Kidney epithelial cell (primary cell): ENCODE measurements around the gene RTN4IP1. TPM values are rescaled to one million over a fixed set of nuclear protein-coding genes. Genes with fewer than 3 reads are reported as not detected.

Experiments
- DNase-seq: peaks from one replicate; pipeline ENCODE4 v3.0.0-alpha.2; 2010; ENCODE audit warnings: low read depth
- H3K27me3 ChIP-seq: 2 replicates; pipeline ENCODE4 v1.6.0; 2011; ENCODE audit warnings: low read length; ENCODE audit not compliant: control insufficient read depth, insufficient read depth
- H3K36me3 ChIP-seq: 2 replicates; pipeline ENCODE4 v1.5.1; 2011; ENCODE audit warnings: low read length; ENCODE audit not compliant: control insufficient read depth, insufficient read depth
- H3K4me3 ChIP-seq: 2 replicates; pipeline ENCODE4 v1.5.1; 2011; ENCODE audit warnings: low read depth, mild to moderate bottlenecking, control low read depth, low read length
- total RNA-seq: library from RNA; depleted of rRNA; stranded (reverse); fragments of >200 nt; gene quantifications from 2 replicates; pipeline ENCODE4 v1.2.3, GENCODE V29; 2015
- TF ChIP-seq, protein P1 (sequence below): IDR thresholded peaks from 2 replicates; pipeline ENCODE4 v1.5.1; 2011; ENCODE audit warnings: mild to moderate bottlenecking, moderate library complexity, low read length, control low read depth, inconsistent platforms; ENCODE audit not compliant: insufficient read depth, poor library complexity, severe bottlenecking

Gene RTN4IP1
- total RNA-seq, 1 donor from 2014 or later = 8.2 TPM

DNA sequence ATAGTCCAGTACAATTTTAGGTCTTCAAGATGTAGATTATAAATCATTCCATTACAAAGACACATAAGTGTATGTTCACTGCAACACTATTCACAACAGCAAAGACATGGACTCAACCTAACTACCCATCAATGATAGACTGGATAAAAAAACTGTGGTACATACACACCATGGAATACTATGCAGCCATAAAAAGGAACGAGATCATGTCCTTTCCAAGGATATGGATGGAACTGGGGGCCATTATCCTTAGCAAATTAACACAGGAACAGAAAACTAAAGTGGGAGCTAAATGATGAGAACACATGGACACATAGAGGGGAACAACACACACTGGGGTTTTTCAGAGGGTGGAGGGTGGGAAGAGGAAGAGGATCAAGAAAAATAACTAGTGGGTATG lies 6.3 kb downstream of the RTN4IP1 start:
- no peaks in the 10 kb centered on the region for H3K36me3 ChIP-seq
- TF ChIP-seq, protein P1, sequence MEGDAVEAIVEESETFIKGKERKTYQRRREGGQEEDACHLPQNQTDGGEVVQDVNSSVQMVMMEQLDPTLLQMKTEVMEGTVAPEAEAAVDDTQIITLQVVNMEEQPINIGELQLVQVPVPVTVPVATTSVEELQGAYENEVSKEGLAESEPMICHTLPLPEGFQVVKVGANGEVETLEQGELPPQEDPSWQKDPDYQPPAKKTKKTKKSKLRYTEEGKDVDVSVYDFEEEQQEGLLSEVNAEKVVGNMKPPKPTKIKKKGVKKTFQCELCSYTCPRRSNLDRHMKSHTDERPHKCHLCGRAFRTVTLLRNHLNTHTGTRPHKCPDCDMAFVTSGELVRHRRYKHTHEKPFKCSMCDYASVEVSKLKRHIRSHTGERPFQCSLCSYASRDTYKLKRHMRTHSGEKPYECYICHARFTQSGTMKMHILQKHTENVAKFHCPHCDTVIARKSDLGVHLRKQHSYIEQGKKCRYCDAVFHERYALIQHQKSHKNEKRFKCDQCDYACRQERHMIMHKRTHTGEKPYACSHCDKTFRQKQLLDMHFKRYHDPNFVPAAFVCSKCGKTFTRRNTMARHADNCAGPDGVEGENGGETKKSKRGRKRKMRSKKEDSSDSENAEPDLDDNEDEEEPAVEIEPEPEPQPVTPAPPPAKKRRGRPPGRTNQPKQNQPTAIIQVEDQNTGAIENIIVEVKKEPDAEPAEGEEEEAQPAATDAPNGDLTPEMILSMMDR = no peak
- H3K27me3 ChIP-seq = no peaks in the 10 kb centered on the region
- no peak overlapping the region for H3K4me3 ChIP-seq
- DNase-seq = no peak

DNA sequence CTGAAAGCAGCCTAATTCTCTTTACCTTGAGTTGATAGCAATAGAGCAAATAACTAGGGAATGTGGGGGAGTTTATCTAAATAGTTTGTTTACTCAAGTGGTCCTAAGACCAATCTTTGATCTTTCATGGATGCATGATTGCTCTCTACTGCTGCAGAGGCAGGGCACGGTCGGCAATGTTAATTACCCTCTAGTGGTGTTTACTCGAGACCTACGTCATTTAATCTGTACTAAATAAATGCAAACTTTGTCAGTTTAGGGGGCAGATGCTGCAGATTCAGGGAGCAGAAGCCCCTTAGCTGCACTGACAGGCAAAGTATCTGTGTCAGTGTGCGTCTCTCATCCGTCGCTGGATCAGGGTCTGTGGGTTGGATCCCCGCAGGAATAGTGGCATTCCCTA lies 6.9 kb downstream of the RTN4IP1 start:
- TF ChIP-seq, protein P1 = no peak
- no peak for DNase-seq
- Histone ChIP-seq H3K4me3 (no peak overlapping the region), H3K36me3 (no peaks in the 10 kb centered on the region), H3K27me3 (no peaks in the 10 kb centered on the region)

DNA sequence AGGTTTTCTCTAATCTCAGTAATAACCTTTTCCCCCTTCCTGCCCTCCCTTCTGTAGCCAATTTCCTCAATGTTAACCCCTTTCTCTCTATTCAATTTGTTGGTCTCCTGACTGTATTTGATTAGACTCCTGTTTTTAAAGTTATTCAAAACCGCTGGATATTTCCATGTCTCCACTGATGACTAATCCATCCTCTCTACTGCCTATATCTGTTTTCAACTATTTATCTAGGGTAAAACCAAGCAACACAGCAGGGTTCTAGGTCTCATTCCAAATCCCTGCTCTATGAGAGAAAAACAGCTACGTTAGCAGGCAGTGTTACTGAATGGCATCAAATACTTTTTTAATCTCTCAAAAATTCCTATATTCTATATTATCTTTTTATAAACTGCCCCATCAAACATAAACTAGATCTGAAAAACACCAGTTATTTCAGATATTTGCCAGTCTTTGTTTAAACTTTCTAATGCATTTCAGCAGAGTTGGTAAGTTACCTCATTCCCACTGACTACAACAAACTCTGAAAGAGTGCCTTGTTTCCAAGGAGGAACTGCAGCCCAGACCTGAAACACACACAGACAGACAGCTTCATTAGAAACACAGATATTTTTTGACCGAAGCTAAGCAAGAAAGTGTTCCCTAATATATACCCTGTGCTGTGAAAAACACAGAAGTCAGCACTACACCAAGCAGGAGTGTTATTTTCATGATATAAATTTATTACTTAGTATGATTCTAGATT lies 8.2 kb downstream of the RTN4IP1 start:
- DNase-seq = no peak
- TF ChIP-seq, protein P1 = no peak
- Histone ChIP-seq H3K4me3 (no peak overlapping the region), H3K27me3 (no peaks in the 10 kb centered on the region), H3K36me3 (no peaks in the 10 kb centered on the region)

DNA sequence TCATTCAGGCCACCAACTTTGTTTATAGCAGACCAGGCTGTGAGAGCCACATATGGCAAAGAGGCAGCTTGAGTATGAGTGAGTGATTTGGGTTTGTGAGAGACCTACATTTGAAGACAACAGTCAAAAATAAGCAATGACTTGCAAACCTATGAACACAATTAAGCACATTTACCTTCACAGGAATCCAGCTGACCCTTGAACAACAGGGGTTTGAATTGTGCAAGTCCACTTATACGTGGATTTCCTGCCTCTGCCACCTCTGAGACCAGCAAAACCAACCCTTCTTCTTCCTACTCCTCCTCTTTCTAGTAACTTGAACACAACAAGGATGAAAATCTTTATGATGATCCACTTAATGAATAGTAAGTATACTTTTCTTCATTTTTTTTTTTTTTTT lies 10.1 kb downstream of the RTN4IP1 start:
- Histone ChIP-seq H3K36me3 (no peaks in the 10 kb centered on the region), H3K27me3 (no peaks in the 10 kb centered on the region), H3K4me3 (no peak overlapping the region)
- TF ChIP-seq, protein P1 = no peak
- DNase-seq = no peak

DNA sequence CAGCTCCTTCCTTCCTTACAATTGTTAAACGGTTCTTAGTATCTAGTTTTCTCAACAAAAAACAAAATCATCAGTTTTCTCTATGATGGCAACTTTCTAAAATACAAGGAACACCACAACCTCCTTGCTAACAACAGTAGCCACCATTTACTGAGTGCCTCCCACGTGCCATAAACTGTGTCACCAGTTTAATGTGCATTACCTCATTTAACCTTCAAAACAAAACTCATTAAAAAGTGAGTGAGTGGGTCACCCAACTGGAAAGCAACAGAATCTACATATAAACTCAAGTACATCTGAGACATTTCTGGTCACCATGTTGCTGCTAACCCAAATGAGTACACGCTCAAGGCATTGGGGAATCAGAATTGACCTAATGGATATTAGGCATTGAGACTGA lies 11.0 kb downstream of the RTN4IP1 start:
- TF ChIP-seq, protein P1 = no peak
- no peak for DNase-seq
- Histone ChIP-seq H3K27me3 (no peaks in the 10 kb centered on the region), H3K36me3 (no peaks in the 10 kb centered on the region), H3K4me3 (no peak overlapping the region)

DNA sequence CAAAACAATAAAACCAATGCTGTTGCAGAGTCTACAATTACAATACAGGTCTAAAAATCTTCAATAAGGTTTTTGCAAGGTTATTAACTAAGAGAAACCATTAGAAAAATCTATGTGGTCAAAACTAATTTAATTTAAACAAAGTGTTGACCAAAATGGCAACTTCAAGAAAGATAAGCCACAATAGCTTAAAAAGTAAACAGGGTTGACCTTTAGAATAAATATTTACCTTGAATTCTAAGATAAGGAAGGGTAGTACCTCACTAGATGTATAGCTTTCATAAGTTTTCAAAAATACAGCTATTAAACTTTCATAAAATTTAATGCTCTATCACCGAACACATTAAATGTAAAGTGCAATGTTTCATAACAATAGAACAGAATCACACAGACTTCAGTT lies 11.4 kb downstream of the RTN4IP1 start:
- TF ChIP-seq, protein P1 = no peak
- no peaks in the 10 kb centered on the region for H3K27me3 ChIP-seq
- DNase-seq = no peak
- no peaks in the 10 kb centered on the region for H3K36me3 ChIP-seq
- no peak overlapping the region for H3K4me3 ChIP-seq
